GM21447 (cell line): Measurements from ENCODE around the gene ZBTB16.

Experiments used
- ATAC-seq: cut with Tn5 transposase; IDR thresholded peaks from one replicate; pipeline ENCODE4 v1.9.1; 2021; ENCODE audit not compliant: unreplicated experiment

Gene ZBTB16

GRCh38 chr11:114099392-114100178 is 40.1 kb downstream of the ZBTB16 start:
- ATAC-seq: no peak

- ATAC-seq: no peak
These were observed 43.7 kb downstream of the ZBTB16 start for GRCh38 chr11:114102993-114103896.

DNA sequence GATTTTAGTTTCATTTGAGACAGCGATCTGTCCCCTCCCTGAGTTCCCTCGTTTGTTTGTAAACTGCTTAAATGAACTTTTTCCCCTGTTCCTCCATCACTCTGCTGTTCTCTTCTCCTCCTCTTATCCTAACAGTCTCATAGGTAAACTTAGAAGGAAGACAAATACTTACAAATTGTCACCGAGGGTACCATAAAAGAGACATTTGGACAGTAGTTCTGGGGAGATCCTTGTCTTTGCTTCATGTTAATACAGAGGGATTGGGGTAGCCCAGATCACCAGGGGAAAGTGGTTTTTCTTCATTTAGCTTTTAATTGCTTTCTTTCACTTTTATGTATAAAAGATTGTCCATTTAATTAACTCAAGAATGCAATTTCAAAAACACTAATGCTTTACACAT is 46.1 kb downstream of the ZBTB16 start:
- ATAC-seq: no peak

DNA sequence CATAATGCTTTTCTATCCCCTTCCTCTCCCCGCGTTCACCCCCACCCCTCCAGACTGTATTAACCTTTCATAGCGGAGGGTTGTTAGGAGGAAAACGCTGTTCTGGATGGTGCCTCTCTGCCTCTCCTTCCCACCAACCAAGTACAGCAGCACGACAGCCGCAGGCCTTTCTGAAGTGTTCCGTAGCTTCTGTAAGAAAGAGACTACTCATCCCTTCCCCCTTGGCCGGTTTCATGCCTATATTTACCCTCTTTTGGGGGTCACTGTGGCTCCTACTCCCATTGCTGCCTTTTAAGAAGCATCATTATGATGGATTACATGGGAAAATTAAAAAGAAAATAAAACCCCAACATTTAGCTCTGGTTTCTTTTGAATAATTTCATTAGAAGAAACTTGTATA is 46.5 kb downstream of the ZBTB16 start:
- no peak for ATAC-seq

DNA sequence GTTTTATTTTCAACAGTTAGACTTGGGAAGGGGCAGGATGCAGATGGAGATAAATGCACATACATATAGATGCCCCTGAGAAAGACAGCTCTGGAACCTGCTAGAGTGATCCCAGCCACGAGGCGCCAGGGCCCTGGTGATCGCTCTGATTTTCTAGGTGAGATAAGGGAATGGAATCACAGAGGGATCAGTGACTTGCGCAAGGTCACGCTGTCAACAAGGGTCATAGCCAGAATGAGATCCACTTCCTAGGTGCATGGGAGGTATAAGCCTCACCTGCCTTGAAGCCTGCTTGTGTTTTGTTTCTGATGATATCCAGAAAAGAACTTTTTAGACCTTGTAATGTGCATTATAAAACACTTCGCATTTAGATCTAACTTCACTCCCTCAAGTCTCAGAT is 47.5 kb downstream of the ZBTB16 start:
- ATAC-seq: no peak

DNA sequence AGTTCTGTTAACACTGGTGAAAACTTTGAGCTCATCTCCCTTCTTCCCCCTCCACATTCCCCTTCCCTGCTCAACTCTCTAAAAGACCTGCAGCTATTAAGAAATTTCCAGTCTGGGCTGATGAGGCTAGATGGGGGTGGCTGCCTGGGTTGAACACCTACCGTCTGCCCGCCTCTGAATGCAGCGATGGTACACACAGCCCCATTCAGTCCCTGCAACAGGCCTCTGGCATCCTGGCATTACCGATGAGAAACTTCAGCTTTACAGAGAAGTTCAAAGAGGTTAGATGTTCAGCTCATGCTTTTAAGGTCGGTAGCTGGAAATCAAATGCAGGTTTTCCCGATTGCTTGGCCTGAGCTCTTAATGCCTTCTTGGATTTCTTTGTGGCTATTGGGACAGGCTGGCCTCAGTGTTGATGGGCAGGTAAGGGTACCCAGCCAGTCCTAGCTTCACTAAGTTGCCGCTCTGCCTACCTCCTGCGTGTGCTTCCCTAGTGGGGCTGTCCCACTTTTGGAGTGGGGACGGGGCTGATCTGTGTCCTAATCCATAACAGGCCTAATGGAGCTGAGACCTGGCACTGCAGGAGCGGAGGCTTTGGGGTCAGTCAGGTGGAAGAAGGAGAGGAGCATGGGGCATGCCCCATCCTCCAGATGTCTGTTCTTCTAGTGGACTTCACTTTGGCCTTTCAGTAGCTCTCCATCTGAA is 49.1 kb downstream of the ZBTB16 start:
- ATAC-seq: no peak

DNA sequence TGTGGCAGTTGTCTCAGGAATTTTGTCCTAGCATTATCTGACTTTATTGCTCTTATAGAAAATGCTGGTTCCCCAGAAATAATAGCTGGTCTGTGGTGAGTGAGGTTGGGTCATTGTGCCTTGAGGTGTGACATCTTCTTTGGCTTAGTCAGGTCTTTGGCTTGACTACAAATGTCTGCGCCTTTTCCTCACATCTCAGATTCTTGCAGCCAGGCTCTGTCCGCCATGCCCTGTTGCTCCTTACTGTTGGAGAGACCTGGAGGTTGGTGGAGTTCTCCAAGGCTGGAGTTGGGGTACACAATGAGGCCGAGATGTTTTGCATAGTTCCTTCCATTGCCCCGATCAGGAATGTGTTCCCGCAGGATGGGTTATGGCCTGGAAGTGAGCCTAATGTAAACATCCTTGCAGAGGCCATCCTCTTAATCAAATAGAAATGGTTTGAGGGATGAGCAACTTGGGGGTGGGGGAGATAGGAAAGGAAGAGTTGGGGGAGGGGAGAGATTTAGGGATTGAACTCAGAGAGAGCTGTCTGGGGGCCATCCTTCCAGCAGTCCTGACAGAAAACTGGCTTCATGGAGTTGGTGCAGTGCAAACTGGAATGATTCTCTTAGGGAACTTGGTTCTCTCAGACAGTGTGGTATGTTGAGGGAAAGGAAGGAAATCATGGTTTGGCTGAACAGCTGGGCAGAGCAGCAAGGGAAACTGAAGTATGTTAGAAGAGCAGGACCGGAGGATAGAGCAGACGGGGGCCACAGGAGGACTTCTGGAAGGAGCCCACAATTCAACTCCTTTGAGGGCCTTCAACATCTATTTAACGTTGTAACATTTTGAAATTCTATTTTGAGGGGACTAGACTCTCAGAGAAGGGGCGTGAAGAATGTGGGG is 49.9 kb downstream of the ZBTB16 start:
- ATAC-seq: no peak

GRCh38 chr11:114110123-114110522 is 50.6 kb downstream of the ZBTB16 start:
- ATAC-seq: no peak

GRCh38 chr11:114110952-114111947 is 51.7 kb downstream of the ZBTB16 start:
- ATAC-seq: no peak

DNA sequence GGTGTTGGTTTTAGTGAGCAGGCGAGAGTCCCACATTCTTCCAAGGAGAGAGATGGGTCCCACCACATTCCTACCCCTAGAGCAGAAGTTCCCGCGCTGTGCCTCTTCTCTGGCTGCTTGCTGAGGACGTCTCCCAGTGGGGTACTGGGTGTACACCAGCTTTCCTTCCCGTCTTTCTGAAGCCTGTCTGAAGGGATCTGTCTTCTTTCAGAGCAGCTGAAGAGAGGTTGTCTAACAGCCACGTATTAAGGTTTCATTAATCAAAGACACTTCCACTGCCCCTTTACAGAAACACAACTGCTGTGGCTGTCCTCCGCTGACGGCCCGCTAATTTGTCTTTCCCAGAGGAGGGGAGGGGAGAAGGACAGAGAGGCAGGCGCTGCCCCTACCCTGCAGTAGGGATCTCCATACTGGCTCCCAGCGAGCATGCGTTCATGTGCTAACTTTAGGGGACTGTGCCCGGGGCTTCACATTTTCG is 56.0 kb downstream of the ZBTB16 start:
- no peak for ATAC-seq

DNA sequence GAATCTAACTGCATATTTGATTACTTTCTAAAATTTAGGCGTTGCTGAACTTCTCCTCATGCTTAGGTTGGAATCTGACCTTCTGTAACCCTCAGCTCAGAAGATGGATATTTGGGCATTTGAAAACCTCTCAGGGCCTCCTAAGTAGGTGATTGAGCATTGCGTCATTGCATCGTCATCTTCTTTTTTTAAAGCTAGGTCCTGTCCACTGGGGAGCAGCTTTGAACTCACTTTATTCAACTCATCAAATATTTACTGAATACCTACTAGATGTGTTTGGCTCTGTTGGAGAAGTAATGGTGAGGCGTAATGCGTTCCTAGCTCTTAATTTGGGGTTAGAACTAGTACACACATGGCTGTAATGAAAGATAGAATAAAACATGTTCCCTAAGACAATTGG is 56.8 kb downstream of the ZBTB16 start:
- ATAC-seq: no peak

DNA sequence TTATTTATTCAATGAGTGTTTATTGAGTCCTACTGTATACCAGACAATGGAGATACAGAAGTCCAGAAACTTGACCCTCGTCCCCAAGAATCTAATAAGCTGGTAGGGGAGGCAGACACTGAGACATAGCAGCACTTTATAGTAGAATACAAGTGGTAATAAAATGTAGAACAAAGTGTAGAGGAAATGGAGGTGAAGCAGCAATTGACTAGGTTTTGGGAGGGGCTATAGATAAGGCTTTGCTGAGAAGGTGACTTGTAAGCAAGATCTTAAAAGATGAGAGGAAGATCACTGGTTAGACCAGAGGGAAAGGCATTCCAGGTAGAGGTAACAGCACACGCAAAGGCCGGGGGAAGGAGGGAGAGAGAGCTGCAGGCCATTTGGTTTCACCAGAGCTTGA is 57.3 kb downstream of the ZBTB16 start:
- ATAC-seq: no peak

DNA sequence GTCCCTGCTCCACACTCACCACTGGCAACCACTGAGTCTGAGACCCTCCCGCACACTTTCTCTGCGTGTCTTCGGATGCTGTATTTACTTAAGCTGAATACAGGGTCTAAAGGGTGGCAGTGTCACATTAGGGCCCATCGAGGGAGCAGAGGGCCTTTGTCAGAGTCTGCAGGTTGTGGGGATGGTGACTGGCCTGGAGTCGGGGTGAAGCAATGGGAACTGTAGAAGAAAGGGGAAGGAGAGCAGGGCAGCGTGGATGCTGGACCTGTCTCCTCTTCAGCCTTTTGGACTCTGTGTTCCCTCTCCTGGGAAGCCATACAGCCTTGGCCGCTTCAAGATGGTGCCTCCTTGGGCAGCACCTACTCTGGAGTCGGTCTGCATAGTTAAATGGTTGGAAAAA is 61.1 kb downstream of the ZBTB16 start:
- ATAC-seq: no peak

- ATAC-seq: no peak
These were observed 61.6 kb downstream of the ZBTB16 start for GRCh38 chr11:114121138-114121537.

GRCh38 chr11:114121804-114122504 is 62.4 kb downstream of the ZBTB16 start:
- no peak for ATAC-seq

GRCh38 chr11:114122686-114123085 is 63.2 kb downstream of the ZBTB16 start:
- no peak for ATAC-seq

DNA sequence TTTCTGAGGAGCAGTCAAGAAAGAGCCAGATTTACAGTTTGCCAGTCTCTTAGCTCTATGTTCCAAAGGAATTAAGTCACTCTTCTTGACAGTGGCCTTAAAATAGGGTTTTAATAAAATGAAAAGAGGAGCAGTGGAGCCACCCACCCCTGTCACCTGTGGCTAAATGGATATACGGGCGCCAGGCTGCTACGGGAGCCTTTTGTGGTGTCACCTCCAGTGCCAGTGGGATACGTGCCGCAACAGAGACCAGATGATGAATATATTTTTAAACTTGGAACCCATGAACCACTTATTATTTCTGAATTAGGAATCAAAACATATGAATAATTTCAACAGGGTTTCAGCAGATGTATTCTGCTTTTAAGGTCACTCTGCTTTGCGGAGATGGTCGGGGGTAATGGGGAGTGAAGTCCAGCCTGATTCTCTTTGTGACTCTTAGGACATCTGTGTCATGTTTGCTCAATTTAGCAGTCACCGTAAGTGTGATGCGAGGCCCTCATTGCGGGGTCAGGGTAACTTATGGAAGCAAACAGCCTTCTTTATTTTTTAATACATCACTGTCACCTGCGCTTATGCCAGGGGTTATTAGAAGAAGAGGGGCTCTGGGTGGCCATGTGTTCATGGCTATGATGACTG is 64.3 kb downstream of the ZBTB16 start:
- no peak for ATAC-seq

DNA sequence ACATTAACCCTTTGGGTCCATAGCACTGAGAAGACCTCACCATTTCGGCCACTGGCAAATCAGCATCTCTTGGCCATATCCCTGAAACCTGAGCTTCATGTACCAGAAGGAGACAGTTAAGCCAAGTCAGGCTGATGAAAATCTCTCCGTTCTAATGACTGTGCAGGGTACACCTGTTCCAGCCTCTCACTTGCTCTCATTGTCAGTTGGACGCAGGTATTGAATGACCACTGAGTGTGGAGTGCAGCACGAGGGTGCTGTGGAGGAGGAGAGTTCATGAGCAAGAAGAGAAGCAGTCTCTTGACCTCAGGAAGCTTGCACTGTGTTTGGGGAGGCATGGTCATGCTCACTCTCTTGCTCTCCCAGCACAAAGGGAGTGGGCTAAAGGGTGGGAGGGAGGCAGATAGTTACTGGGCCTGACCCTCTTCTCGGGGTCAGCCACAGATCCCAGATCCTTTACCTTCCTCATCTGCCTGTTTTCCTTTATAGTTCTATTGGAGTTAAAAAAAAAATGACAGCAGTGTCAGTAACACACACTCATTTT is 65.2 kb downstream of the ZBTB16 start:
- no peak for ATAC-seq
